ENCODE measurements around the gene RGPD8.
A peak's percentile ranks its signal among the peaks of the same experiment; 100 is the strongest.
"Not testable (repeated sequence)": the region's sequence is repeated elsewhere in the genome, so short reads cannot be mapped to it uniquely, and the experiment has no call there.

RGPD8 gene

DNA sequence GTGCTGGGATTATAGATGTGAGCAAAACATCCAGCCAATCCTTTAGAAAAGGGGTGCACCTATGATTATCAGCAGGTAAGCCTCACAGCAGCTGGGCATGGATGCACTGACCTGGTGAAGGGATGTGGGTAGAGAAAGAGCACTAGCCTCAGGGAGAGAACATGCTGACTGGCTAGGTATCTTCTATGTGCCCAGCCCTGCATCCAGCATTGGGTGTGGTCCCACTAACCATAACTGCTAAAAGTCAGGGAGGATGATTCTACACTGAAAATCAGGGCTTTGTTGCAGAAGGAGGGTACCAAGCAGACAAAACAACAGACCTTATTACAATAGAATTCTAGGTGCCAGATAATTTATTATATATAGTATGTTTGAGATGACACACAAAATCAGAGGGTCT, 21.1 kb upstream of the RGPD8 start:
- DNase-seq (ENCODE audit: low read depth), result no peak
- H3K4me3 ChIP-seq (ENCODE audit: low read depth, low read length), result no peak overlapping the region
- TF ChIP-seq, protein P1, sequence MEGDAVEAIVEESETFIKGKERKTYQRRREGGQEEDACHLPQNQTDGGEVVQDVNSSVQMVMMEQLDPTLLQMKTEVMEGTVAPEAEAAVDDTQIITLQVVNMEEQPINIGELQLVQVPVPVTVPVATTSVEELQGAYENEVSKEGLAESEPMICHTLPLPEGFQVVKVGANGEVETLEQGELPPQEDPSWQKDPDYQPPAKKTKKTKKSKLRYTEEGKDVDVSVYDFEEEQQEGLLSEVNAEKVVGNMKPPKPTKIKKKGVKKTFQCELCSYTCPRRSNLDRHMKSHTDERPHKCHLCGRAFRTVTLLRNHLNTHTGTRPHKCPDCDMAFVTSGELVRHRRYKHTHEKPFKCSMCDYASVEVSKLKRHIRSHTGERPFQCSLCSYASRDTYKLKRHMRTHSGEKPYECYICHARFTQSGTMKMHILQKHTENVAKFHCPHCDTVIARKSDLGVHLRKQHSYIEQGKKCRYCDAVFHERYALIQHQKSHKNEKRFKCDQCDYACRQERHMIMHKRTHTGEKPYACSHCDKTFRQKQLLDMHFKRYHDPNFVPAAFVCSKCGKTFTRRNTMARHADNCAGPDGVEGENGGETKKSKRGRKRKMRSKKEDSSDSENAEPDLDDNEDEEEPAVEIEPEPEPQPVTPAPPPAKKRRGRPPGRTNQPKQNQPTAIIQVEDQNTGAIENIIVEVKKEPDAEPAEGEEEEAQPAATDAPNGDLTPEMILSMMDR (conservative IDR thresholded peaks at IDR 0.05; ENCODE audit: low read depth, low read length), result no peak

DNA sequence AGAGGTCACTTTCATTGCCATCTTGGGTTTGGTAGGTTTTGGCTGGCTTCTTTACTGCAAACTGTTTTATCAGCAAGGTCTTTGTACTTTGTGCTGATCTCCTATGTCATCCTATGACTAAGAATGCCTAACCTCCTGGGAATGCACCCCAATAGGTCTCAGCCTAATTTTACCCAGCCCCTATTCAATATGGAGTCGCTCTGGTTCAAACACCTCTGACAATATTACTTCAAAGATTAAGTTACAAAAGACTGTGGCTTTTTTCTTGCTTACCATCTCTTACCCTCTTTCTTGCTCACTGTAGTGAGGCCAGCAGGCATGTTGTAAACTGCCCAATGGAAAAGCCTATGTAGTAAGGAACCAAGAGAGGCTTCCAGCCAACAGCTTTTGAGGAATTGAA, 17.9 kb upstream of the RGPD8 start:
- TF ChIP-seq, protein P1 (conservative IDR thresholded peaks at IDR 0.05; ENCODE audit: low read depth, low read length), result no peak
- DNase-seq (ENCODE audit: low read depth), result no peak
- H3K4me3 ChIP-seq (ENCODE audit: low read depth, low read length), result no peak overlapping the region

DNA sequence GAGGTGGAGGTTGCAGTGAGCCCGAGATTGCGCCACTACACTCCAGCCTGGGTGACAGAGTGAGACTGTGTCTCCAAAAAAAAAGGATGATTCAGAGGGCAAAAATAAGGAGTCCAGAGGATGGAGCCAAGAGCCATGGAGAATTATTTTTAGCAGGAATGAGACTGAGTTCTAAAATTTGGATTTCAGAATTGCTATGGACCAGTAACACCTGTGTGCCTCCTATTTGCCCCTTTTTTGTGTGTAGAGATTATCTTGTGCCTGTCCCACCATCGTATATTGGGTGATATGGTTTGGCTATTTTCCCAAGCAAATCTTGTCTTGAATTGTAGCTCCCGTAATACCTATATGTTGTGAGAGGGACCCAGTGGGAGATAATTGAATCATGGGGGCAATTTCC, 16.4 kb upstream of the RGPD8 start:
- no peak overlapping the region for H3K4me3 ChIP-seq (ENCODE audit: low read depth, low read length)
- DNase-seq (ENCODE audit: low read depth), result no peak
- TF ChIP-seq, protein P1 (conservative IDR thresholded peaks at IDR 0.05; ENCODE audit: low read depth, low read length), result no peak

DNA sequence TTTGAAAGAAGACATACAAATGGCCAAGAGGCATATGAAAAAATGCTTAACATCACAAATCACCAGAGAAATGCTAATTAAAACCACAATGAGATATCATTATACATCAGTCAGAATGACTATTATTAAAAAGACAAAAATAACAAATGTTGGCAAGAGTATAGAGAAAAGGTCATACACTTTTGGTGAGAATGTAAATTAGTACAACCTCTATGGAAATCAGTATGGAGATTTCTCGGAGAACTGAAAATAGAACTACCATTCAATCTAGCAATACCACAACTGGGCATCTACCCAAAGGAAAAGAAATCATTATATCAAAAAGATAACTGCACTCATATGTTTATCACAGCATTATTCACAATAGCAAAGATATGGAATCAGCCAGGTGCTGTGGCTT, 10.8 kb upstream of the RGPD8 start:
- DNase-seq (ENCODE audit: low read depth); H3K4me3 ChIP-seq (ENCODE audit: low read depth, low read length): not testable (repeated sequence)

DNA sequence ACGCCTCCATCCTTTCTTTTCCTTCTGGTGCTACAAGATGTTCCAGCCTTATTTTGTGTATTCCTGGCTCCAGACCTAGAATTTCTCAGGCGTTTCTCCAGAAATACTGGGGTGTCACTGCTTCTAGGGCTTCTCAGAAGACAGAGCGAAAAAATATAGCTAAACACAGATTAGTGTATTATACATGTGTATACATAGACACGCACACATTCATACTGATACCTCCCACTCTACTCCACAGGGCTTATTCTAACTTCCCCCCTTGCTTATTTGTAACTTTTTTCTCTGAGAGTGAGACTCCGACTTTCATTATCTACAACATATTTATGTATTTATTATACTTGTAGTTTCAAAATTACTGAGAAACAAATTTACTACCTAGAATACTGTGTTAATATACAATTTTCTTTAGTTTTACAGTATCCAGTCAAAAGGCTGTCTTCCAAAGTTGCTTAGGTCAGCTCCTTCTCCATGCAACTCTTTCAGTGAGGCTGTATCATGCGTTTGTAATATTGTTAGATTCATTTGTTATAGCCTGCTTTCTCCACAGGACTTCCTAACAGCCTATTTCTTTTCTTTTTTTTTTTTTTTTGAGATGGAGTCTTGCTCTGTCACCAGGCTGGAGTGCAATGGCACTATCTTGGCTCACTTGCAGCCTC, 5.3 kb upstream of the RGPD8 start:
- H3K4me3 ChIP-seq (ENCODE audit: low read depth, low read length); DNase-seq (ENCODE audit: low read depth): not testable (repeated sequence)

DNA sequence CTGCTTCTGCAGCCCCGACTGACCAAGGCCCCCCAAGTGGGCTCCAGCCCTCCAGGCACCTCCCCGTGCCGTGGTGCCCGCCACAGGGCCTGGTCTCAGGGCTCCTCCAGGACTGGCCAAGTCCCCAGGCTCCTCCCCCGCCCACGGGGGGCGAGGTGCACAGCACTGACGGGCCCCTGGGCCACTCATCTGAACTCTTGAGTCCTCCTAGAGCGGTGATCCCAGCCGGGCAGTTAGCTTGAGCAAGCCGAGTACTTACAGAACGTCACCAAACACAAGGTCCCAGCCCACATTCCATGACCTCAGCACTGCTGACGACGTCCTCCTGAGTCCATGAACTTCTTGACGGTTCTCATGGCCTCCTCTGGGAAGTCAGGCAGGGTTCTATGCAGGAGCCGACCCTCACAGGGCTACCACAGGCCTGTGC, 4.0 kb upstream of the RGPD8 start:
- peak; percentile 16 for DNase-seq (ENCODE audit: low read depth)
- H3K4me3 ChIP-seq (ENCODE audit: low read depth, low read length), result not testable (repeated sequence)

DNA sequence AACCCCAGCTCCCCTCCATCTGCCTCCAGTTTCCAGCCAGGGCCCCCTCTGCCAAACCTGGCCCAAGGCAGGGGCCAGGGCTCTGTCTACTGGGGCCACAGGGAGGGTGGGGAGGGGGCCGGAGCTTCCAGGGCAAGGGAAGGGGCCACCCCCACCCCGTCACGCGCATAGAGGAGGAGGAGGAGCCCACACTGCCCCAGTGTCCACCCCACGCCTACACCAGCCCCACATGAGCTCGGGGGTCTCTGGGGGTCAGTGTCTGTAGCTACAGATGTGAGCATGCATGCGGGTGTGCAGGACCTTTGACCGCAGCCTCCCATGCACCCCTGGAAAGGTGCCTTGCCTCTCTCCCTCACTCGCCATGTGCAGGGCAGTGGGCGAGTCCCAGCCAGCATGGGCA, 3.5 kb upstream of the RGPD8 start:
- H3K4me3 ChIP-seq (ENCODE audit: low read depth, low read length); DNase-seq (ENCODE audit: low read depth): not testable (repeated sequence)

DNA sequence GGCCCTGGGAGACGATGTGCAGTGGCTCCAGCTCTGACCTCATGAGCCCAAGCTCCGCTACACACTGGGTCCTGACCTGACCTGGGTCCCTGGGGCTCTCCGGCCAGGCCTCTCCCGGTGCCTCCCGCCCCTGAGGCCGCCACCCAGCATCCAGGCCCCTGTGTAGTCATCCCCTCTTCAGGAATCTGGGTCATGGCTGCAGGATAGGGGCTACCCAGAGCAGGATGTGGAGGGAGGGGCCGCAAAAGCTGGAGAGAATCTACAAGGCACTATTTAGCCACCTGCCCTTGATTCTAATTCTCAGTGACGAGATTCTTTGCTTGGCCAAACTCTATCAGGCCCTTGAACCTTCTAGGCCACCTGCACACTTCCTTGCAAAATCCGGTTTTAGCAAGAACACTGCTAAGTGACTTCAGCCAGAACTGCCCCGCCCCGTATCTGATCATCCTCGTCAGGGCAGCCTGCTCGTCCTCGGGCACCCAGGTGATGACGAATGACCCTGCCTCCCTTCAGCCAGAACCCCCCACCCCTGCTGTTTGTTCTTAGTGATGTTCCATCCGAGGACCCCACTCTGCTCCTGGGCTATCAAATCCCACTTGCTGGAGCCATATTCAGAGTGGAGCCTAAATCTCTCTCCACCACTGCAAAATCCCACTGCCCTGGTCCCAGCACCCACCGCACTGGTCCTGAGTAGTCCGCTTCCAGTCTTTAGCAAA, 2.4 kb upstream of the RGPD8 start:
- not testable (repeated sequence) for H3K4me3 ChIP-seq (ENCODE audit: low read depth, low read length); DNase-seq (ENCODE audit: low read depth)

DNA sequence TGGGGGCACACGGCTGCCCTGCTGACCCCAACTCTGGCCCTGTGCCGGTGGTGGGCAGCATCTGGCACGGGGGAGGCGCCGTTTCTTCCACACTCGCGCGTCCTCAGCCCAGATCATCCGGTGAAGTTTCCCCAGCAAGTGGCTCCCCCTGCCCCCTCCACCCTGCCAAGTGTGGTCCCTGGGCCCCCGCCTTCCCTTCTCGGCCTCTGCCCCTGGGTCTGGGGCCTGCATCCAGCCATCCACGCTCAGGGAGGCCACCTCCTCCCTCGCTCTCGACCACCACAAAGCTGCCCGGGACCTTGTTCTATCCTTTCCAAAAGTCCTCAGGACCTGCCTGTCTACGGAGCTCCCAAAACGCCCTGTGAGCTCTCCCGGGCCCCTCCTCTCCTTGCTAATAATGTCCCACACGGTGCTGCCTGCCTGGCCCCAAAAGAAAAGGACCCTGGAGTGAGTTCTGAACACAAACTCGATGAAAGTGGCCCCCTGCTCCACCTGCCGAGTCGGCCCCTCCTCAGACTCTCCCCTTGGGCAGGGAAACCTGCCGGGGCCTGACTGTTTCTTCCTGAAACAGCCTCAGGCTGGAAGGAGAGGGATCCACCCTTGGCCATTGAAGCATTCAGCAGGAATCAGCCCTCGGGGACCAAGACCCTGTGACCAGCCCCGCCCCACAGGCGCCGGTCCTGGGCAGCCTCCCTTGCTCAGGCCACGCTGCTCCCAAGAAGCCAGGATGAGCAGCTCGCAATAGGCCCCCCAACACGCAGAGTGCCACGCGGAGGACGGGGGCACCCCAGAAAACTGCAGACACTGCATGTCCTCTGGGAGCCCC, 1.7 kb upstream of the RGPD8 start:
- not testable (repeated sequence) for H3K4me3 ChIP-seq (ENCODE audit: low read depth, low read length); DNase-seq (ENCODE audit: low read depth)

DNA sequence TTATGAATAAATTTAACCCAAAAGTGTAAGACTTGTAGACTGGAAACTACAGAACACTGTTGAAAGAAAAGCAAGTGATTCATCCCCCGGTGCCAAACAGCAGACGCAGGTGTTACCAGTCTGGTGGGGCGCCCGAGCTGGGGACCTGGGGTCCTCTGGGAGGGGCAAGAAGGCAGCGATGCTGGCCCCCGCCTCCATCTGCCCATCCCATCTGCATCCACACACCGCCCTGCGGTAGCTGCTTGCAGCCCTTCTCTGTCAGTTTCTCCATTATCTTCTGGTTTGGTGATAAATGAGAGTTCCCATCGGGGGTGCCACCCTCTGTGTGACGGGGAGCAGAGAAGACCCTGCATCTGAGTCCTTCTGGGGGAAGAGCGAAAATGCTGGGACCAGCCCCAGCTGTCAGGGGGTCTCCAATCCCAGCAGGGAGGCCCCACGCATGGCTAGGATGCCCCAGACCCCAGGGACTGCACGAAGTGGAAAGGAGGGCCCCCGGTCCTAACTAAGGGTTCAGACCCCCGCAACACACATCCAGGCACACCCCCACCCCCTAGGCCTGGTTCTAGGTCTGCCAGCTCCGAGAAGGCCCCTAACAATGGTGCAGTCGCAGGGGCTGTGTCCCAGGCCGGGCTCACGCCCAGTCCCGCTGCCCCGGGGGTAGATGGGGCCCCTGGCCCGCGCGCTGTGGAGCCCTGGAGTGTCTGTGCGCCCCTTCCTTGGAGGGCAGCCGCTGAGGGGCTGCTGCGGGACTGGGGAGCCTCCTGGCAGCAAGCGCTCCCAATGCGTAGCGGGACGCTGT, 686 bp upstream of the RGPD8 start:
- TF ChIP-seq, protein P1 (conservative IDR thresholded peaks at IDR 0.05; ENCODE audit: low read depth, low read length), result no peak
- no peak for DNase-seq (ENCODE audit: low read depth)
- no peak overlapping the region for H3K4me3 ChIP-seq (ENCODE audit: low read depth, low read length)

DNA sequence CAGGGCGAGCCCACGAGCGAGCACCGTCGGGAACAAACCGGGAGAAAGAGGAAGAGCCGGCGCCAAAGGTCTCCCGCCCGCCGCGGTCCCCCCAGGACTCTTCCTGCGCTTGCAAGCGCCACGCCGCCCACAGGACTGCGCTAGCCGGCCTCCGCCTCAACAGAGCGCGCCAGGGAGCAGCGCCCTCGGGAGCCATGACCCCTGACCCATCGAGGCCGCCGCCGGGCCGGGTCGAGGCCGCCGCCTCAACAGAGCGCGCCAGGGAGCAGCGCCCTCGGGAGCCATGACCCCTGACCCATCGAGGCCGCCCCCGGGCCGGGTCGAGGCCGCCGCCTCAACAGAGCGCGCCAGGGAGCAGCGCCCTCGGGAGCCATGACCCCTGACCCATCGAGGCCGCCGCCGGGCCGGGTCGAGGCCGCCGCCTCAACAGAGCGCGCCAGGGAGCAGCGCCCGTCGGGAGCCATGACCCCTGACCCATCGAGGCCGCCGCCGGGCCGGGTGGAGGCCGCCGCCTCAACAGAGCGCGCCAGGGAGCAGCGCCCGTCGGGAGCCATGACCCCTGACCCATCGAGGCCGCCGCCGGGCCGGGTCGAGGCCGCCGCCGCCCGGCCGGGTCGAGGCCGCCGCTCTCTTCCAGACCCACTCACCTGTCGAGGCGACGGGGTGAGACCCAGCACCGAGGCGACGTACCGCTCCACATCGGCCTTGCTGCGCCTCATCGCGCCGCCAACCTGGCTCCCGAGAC, 538 bp downstream of the RGPD8 start:
- peak; percentile 6 for DNase-seq (ENCODE audit: low read depth)
- peak overlapping the region; percentile 51 for H3K4me3 ChIP-seq (ENCODE audit: low read depth, low read length)

DNA sequence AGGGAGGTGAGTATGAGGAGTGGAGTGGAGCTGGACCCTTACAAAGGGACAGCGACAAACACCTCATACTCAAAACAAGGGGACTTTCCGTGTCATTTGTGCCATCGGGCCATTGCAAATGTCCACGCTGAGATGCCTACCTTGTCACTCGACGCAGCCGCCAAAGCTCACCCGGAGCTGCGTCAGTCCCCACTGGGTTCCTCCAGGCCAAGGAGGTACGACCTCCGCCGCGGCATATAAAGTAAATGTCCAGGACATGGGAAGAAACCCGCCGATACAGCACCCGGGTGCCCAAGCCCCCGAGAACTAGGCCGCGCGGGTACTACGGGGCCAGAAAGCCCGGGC, 1.1 kb downstream of the RGPD8 start:
- not testable (repeated sequence) for DNase-seq (ENCODE audit: low read depth)
- H3K4me3 ChIP-seq (ENCODE audit: low read depth, low read length), result peak overlapping the region; percentile 46

Measured in choroid plexus epithelial cell (primary cell).